Hematopoietic multipotent progenitor cell treated with erythropoietin and hydrocortisone succinate and interleukin-3 and kit ligand, for 15 days (in vitro differentiated cells): ENCODE data around the gene SLC12A5.

Experiments used
- DNase-seq: peaks from one replicate; pipeline ENCODE4 v3.0.0-alpha.2; 2015; ENCODE audit warnings: low spot score

SLC12A5 gene

DNA sequence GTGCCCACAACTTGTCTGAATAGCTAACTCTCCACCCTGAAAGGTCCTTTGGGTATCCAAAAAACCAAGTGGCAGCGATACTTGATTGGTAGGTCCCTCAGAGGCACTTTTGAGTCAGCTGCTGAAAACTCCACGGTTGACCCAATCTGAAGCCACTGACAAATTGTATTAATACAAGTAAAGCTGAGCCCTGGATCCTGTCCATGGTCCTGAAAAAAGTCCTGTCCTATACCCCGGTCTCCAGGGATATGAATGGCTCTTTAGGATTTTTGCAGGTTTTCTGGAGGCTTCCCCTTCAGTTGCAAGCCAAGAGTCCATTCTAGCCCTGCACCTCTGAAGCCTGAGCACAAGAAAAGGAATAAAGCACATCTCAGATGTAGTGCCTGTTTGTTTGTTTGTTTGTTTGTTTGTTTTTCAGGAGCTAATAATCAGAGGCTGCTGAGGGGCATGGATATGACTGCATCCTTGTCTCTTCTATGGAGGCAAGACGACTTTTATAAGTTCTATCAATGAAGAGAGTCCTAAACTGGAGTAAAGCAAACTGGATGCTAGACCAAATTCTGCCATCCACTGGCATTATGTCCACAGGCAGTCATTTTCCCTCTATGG, 1.7 kb upstream of the SLC12A5 start:
- peak; percentile 12 for DNase-seq

DNA sequence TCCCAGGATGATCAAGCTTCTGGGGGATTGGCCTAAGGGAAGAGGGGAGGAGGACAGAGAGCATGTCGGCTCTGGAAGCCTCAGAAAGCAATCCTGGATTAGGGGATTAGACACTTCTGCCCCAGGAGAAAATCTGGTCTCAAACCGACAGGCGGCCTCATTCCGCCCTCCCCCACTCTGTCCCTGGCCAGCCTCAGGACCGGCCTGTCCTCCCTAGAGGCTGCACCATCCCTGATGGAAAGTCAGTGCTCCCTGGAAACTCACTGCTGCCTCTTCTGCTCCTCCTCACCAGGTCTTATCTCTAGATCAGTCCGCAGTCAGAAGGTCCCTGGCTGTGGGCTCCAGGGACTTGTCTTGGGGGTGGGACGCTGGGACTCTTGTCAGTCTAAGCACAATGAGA, 905 bp upstream of the SLC12A5 start:
- DNase-seq, result no peak

- no peak for DNase-seq
Measured at GRCh38 chr20:46030284-46031013, 1.4 kb downstream of the SLC12A5 start.

- DNase-seq, result no peak
Measured at GRCh38 chr20:46031014-46031569, 2.1 kb downstream of the SLC12A5 start.

- no peak for DNase-seq
Measured at GRCh38 chr20:46031701-46032254, 2.8 kb downstream of the SLC12A5 start.

- no peak for DNase-seq
Measured at GRCh38 chr20:46034039-46034438, 5.0 kb downstream of the SLC12A5 start.

GRCh38 chr20:46035253-46035652, 6.2 kb downstream of the SLC12A5 start:
- DNase-seq, result no peak

- DNase-seq, result no peak
Measured at GRCh38 chr20:46035713-46036112, 6.7 kb downstream of the SLC12A5 start.

GRCh38 chr20:46036370-46036769, 7.4 kb downstream of the SLC12A5 start:
- DNase-seq, result no peak

DNA sequence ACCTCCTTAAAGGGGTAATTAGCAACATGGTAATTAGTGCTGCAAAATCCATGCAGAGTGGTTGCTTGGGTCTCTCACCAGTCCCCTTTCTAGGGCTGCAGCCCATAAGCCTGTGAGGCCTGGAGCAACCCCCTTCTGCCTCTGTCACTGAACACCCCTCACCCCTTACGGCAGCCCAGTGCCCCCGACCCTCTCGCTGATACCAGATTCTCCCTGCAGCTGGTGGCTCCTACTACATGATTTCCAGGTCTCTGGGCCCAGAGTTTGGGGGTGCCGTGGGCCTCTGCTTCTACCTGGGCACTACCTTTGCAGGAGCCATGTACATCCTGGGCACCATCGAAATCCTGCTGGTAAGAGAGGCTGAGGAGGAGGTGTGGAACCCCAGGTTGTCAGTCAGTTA, 8.0 kb downstream of the SLC12A5 start:
- no peak for DNase-seq

- peak; percentile 22 for DNase-seq
Measured at GRCh38 chr20:46040902-46041535, 12.0 kb downstream of the SLC12A5 start.

DNA sequence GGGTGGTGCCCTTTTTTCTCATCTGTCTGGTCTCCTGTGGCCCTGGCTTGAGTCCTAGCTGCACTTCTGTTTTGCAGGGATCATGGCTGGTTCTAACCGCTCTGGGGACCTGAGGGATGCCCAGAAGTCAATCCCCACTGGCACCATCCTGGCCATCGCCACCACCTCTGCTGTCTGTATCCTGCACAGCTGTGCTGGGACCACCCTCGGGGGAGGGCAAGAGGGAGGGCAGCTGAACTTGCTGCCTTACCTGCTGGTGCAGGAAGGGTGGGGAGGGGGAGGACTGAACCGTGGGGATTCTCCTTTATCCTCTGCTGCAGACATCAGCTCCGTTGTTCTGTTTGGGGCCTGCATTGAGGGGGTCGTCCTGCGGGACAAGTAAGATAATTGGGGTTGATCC, 14.5 kb downstream of the SLC12A5 start:
- DNase-seq, result no peak

DNA sequence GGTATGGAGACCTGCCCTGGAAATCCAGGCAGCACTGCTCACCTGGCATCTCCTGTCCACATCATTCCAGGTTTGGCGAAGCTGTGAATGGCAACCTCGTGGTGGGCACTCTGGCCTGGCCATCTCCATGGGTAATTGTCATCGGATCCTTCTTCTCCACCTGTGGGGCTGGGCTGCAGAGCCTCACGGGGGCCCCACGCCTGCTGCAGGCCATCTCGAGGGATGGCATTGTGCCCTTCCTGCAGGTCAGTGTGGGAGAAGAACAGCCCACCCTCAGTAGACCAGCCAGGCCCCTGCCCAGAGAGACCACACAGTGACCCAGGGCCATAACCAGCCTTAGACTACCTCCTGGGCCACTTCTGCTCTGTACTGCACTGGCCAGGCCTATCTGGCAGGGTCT, 15.9 kb downstream of the SLC12A5 start:
- DNase-seq, result no peak

- DNase-seq, result no peak
Measured at GRCh38 chr20:46046588-46047310, 17.7 kb downstream of the SLC12A5 start.

DNA sequence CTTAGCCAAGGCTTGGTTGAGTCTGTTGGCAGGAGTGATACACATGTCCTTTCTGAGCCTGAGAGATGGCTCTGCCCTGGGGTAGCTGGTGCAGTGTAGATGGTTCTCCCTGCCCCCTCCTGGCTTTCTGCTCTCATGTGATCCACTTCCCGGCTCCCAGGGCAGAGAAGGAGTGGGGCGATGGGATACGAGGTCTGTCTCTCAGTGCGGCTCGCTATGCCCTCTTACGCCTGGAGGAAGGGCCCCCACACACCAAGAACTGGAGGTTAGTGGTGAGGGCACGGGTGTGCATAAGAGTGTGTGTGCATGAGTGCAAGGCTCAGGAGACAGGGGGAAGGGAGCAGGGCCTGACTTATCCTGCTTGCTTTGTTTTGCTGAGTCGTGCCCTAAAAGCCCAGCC, 18.8 kb downstream of the SLC12A5 start:
- DNase-seq, result no peak

DNA sequence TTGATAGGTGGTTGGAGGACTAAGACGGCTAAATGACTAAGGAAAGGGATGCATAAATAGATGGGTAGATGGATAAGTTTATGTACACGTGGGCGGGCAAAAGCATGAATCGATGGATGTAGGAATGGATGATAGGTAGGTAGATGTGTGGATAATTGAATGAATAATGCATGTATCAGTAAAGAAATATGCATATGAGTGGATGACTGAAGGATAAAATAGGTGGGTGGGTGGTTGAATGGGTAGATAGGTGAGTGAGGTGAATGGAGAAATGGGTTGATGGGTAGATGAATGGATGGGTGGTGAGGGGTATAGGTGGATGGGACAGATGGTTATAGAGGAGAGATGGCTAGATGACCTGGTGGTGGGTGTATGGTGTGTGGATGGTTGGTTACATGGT, 20.2 kb downstream of the SLC12A5 start:
- DNase-seq, result no peak

GRCh38 chr20:46049815-46050214, 20.8 kb downstream of the SLC12A5 start:
- no peak for DNase-seq

DNA sequence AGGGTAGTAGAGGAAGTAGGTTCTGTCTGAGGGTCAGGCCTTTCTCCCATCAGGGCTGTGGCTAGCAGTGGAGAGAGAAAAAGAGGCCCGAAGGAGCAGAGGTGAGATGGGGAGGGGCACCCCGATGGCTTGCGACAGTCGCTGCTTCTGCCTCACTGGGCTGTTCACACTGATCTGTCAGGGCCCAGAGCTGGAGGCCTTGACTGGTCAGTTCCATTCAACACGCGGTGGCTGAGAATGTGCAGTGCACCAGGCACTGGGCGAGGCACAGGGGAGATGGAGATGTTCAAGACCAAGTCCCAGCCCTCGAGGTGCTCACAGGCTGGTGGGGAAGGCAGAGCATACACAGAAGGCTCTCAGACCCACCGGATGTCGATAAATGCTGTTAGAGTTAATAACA, 21.4 kb downstream of the SLC12A5 start:
- DNase-seq, result no peak

GRCh38 chr20:46050885-46051284, 21.9 kb downstream of the SLC12A5 start:
- DNase-seq, result no peak

DNA sequence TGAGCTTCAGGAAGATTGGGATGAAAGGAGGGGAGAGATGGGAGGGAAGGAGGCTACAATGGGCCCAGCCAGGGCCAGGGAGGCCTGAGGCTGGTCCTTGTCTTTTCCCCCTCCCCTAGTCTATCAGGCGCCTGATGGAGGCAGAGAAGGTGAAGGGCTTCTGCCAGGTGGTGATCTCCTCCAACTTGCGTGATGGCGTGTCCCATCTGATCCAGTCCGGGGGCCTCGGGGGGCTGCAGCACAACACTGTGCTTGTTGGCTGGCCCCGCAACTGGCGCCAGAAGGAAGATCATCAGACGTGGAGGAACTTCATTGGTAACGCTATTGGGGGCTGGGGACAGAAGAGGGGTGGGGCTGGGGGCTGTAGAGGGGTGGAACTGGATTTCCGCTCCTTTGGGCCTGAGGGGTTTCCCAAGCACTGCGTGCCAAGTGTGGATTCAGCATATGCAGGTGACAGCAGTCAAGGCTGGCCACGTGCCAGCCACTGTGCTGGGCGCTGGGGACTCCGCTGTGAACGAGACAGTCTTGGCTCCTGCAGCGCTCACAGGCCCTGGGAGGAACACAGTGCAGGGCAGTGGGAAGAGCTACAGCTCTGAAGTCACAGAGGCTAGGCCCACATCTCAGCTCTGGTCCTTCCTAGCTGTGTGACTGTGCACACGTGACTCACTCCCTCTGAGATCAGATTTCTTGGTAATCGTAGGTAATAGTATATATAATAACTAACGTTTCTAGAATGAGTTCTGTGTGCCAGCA, 22.7 kb downstream of the SLC12A5 start:
- no peak for DNase-seq

DNA sequence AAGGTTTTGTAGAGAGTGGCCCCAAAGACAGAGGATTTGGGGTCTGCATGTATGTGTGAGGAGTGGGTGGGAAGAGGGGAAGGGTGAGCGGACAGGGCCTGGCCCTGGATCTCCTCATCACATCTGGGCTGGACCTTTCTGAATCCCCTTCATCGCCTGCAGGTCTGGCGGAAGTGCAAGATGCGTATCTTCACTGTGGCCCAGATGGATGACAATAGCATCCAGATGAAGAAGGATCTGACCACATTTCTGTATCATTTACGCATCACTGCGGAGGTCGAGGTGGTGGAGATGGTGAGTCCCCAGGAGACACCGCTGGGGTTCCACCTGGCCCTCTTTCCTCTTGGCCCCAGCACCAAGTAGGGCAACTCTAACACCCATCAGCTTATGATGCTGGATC, 24.4 kb downstream of the SLC12A5 start:
- DNase-seq, result no peak
